ENCODE measurements around the gene SPAG7. TPM values are rescaled to one million over a fixed set of nuclear protein-coding genes. Genes with fewer than 3 reads are reported as not detected.

SPAG7 gene
- total RNA-seq, 1 experiment from 2014 or later = 23.1 TPM

DNA sequence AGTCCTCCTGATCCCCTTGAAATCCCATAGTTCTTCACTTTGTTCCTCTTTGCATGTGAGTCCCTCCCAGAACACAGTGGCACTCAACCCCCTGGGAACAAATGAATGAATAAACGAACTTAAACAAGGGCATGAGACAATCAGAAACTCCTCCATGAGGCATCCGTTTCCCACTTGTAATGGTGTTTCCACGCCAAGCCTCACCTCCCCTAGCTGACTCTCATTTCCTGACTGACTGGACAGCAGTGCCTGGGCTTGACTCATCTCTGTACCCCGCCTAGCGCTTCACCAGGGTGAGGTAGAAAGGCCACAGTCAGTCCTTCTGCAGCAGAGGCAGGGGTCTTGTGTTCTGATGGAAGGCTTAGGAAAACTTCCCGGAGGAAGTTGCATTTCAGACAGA lies 44.3 kb upstream of the SPAG7 start:
- no peaks in the 10 kb centered on the region for H3K27me3 ChIP-seq (replicated peaks; ENCODE audit: control insufficient read depth, insufficient read depth, low read length)
- intact Hi-C loops (cut with micrococcal nuclease; ENCODE audit: unreplicated experiment) = no loop called here
- H3K9me3 Mint-ChIP-seq (ENCODE audit: unreplicated experiment) = no peaks in the 10 kb centered on the region
- no peaks in the 10 kb centered on the region; the same call in 1 of the 2 replicates for H3K36me3 ChIP-seq (ENCODE audit: control insufficient read depth, insufficient read depth, low read length)
- no peak overlapping the region for H3K4me3 ChIP-seq (ENCODE audit: low read depth, low read length)
- no peak overlapping the region for H3K4me3 Mint-ChIP-seq (ENCODE audit: unreplicated experiment)
- no peaks in the 10 kb centered on the region for H3K4me1 ChIP-seq
- H3K27ac Mint-ChIP-seq (ENCODE audit: unreplicated experiment) = no peak overlapping the region
- no peaks in the 10 kb centered on the region for H3K4me1 Mint-ChIP-seq (ENCODE audit: low read depth, unreplicated experiment)
- no peak for DNase-seq
- TF ChIP-seq, protein P1, sequence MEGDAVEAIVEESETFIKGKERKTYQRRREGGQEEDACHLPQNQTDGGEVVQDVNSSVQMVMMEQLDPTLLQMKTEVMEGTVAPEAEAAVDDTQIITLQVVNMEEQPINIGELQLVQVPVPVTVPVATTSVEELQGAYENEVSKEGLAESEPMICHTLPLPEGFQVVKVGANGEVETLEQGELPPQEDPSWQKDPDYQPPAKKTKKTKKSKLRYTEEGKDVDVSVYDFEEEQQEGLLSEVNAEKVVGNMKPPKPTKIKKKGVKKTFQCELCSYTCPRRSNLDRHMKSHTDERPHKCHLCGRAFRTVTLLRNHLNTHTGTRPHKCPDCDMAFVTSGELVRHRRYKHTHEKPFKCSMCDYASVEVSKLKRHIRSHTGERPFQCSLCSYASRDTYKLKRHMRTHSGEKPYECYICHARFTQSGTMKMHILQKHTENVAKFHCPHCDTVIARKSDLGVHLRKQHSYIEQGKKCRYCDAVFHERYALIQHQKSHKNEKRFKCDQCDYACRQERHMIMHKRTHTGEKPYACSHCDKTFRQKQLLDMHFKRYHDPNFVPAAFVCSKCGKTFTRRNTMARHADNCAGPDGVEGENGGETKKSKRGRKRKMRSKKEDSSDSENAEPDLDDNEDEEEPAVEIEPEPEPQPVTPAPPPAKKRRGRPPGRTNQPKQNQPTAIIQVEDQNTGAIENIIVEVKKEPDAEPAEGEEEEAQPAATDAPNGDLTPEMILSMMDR (IDR thresholded peaks at IDR 0.05; ENCODE audit: insufficient read depth in 1 of 2, low read depth in 1 of 2, low read length in 1 of 2, severe bottlenecking in 1 of 2, unreplicated experiment in 1 of 2) = no peak
- H3K9me3 ChIP-seq = no peaks in the 10 kb centered on the region
- POLR2A ChIA-PET = no interaction called here
- H3K36me3 Mint-ChIP-seq (ENCODE audit: insufficient read depth, unreplicated experiment) = peaks cover 35% of the 10 kb centered on the region
- CTCF ChIA-PET = no interaction called here
- no peaks in the 10 kb centered on the region for H3K27me3 Mint-ChIP-seq (ENCODE audit: insufficient read depth, unreplicated experiment)
- no TSS peak for BruUV-seq (replicated peaks)

DNA sequence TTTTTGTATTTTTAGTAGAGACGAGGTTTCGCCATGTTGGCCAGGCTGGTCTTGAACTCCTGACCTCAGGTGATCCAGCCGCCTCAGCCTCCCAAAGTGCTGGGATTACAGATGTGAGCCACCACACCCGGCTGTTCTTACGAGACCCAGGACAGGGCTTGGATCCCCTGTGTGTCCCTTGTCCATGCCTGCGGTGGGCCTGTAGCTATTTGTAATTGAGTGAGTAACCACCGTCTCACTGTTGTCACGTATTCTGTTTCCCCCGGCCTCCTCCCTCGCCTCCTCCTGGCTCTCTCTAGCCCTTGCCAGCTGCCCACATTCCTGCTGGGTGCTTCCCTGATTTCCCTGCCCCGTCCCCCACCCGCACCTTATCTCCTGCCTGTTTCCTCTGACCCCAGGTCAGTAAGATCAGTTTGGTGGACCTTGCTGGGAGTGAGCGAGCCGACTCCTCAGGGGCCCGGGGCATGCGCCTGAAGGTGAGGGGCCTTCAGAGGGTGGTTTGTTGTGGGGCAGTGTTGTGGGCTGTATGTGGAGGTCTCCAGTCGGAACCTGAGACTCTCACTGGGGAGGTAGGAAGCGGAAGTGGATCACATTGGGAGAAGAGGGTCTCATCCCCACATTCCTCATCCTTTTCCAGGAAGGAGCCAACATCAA lies 35.7 kb upstream of the SPAG7 start:
- Mint-ChIP-seq H3K9me3 (ENCODE audit: unreplicated experiment) (no peaks in the 10 kb centered on the region), H3K27me3 (ENCODE audit: insufficient read depth, unreplicated experiment) (no peaks in the 10 kb centered on the region), H3K36me3 (ENCODE audit: insufficient read depth, unreplicated experiment) (peaks cover 69% of the 10 kb centered on the region), H3K4me1 (ENCODE audit: low read depth, unreplicated experiment) (no peaks in the 10 kb centered on the region), H3K4me3 (ENCODE audit: unreplicated experiment) (no peak overlapping the region), H3K27ac (ENCODE audit: unreplicated experiment) (no peak overlapping the region)
- H3K36me3 ChIP-seq (ENCODE audit: control insufficient read depth, insufficient read depth, low read length) = peaks cover 1% of the 10 kb centered on the region
- TF ChIP-seq, protein P1 (IDR thresholded peaks at IDR 0.05; ENCODE audit: insufficient read depth in 1 of 2, low read depth in 1 of 2, low read length in 1 of 2, severe bottlenecking in 1 of 2, unreplicated experiment in 1 of 2) = no peak
- ChIA-PET POLR2A (no interaction called here), CTCF (no interaction called here)
- no peaks in the 10 kb centered on the region for H3K27me3 ChIP-seq (replicated peaks; ENCODE audit: control insufficient read depth, insufficient read depth, low read length)
- no TSS peak for BruUV-seq (replicated peaks)
- no peak overlapping the region for H3K4me3 ChIP-seq (ENCODE audit: low read depth, low read length)
- intact Hi-C loops (cut with micrococcal nuclease; ENCODE audit: unreplicated experiment) = no loop called here
- H3K4me1 ChIP-seq = peaks cover 5% of the 10 kb centered on the region
- no peaks in the 10 kb centered on the region for H3K9me3 ChIP-seq
- DNase-seq = no peak

DNA sequence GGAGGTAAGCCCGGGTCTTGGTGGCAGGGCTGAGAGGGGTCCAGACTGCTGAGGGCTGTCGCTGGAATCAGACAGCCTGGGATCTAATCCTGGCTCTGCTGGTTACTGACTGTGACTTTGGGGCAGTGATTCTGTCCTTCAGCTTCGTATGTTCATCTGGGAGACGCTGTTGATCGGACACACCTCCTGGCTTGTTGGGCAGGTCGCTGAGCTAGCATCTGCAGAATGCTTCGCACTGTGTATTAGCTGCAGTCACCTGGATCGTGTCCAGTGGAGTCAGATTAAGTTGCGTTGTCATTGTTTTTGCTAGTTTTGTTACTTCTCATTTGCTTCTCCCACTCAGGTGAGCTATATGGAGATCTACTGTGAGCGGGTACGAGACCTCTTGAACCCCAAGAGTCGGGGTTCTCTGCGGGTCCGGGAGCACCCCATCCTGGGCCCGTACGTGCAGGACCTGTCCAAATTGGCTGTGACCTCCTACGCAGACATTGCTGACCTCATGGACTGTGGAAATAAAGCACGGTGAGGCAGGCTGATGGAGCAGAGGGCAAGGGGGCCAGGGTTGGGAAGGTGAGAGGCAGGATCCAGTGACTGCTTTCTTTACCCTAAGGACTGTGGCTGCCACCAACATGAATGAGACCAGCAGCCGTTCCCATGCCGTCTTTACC lies 34.6 kb upstream of the SPAG7 start:
- no peaks in the 10 kb centered on the region for H3K27me3 ChIP-seq (replicated peaks; ENCODE audit: control insufficient read depth, insufficient read depth, low read length)
- BruUV-seq (replicated peaks) = no TSS peak

More for the DNA sequence above, 34.6 kb upstream of the SPAG7 start:
- TF ChIP-seq, protein P1 (IDR thresholded peaks at IDR 0.05; ENCODE audit: insufficient read depth in 1 of 2, low read depth in 1 of 2, low read length in 1 of 2, severe bottlenecking in 1 of 2, unreplicated experiment in 1 of 2) = no peak
- ChIA-PET POLR2A (no interaction called here), CTCF (no interaction called here)
- Mint-ChIP-seq H3K4me3 (ENCODE audit: unreplicated experiment) (no peak overlapping the region), H3K4me1 (ENCODE audit: low read depth, unreplicated experiment) (no peaks in the 10 kb centered on the region), H3K9me3 (ENCODE audit: unreplicated experiment) (no peaks in the 10 kb centered on the region), H3K27me3 (ENCODE audit: insufficient read depth, unreplicated experiment) (no peaks in the 10 kb centered on the region), H3K27ac (ENCODE audit: unreplicated experiment) (no peak overlapping the region), H3K36me3 (ENCODE audit: insufficient read depth, unreplicated experiment) (peaks cover 58% of the 10 kb centered on the region)
- no peak for DNase-seq
- intact Hi-C loops (cut with micrococcal nuclease; ENCODE audit: unreplicated experiment) = no loop called here
- Histone ChIP-seq H3K9me3 (no peaks in the 10 kb centered on the region), H3K36me3 (ENCODE audit: control insufficient read depth, insufficient read depth, low read length) (peaks cover 1% of the 10 kb centered on the region), H3K4me1 (peaks cover 5% of the 10 kb centered on the region), H3K4me3 (ENCODE audit: low read depth, low read length) (no peak overlapping the region)

Data from Caco-2 (cell line).